HEK293 (cell line): ENCODE measurements around the gene MCM7.
A peak's percentile ranks its signal among the peaks of the same experiment; 100 is the strongest.

ENCODE experiments used
- GFI1B ChIP-seq: fragments of 450-650 bp; formaldehyde crosslinking; IDR thresholded peaks from 2 replicates; pipeline ENCODE4 v1.5.1; 2016; ENCODE audit warnings: missing biosample characterization, missing genetic modification characterization
- HOXD13 ChIP-seq: sonication (generic); formaldehyde crosslinking; IDR thresholded peaks from 2 replicates; pipeline ENCODE4 v1.8.0; 2022; ENCODE audit warnings: missing genetic modification reagents, borderline replicate concordance
- KLF16 ChIP-seq: fragments of 450-650 bp; formaldehyde crosslinking; IDR thresholded peaks from 2 replicates; pipeline ENCODE4 v1.5.1; 2017; ENCODE audit warnings: missing biosample characterization, missing genetic modification characterization
- KLF7 ChIP-seq: fragments of 450-650 bp; formaldehyde crosslinking; IDR thresholded peaks from 2 replicates; pipeline ENCODE4 v1.5.1; 2016; ENCODE audit warnings: missing biosample characterization, missing genetic modification characterization, borderline replicate concordance
- KLF8 ChIP-seq: fragments of 450-650 bp; formaldehyde crosslinking; IDR thresholded peaks from 2 replicates; pipeline ENCODE4 v1.5.1; 2016; ENCODE audit warnings: missing biosample characterization, missing genetic modification characterization
- PATZ1 ChIP-seq: fragments of 450-650 bp; formaldehyde crosslinking; IDR thresholded peaks from 2 replicates; pipeline ENCODE4 v1.5.1; 2016; ENCODE audit warnings: missing biosample characterization, missing genetic modification characterization
- PRDM4 ChIP-seq: fragments of 450-650 bp; formaldehyde crosslinking; IDR thresholded peaks from 2 replicates; pipeline ENCODE4 v1.5.1; 2017; ENCODE audit warnings: missing biosample characterization, missing genetic modification characterization
- PRDM6 ChIP-seq: fragments of 450-650 bp; formaldehyde crosslinking; IDR thresholded peaks from 2 replicates; pipeline ENCODE4 v1.5.1; 2017; ENCODE audit warnings: missing biosample characterization, missing genetic modification characterization
- REST ChIP-seq: fragments of 450-650 bp; formaldehyde crosslinking; IDR thresholded peaks from 2 replicates; pipeline ENCODE4 v1.5.1; 2016; ENCODE audit warnings: missing biosample characterization, missing genetic modification characterization
- SCRT1 ChIP-seq: fragments of 450-650 bp; formaldehyde crosslinking; IDR thresholded peaks from 2 replicates; pipeline ENCODE4 v1.5.1; 2016; ENCODE audit warnings: missing biosample characterization, missing genetic modification characterization, borderline replicate concordance
- YY1 ChIP-seq: fragments of 450-650 bp; formaldehyde crosslinking; IDR thresholded peaks from 2 replicates; pipeline ENCODE4 v1.5.1; 2018; ENCODE audit warnings: missing biosample characterization, missing genetic modification characterization
- ZBTB17 ChIP-seq: fragments of 450-650 bp; formaldehyde crosslinking; IDR thresholded peaks from 2 replicates; pipeline ENCODE4 v1.5.1; 2016; ENCODE audit warnings: missing biosample characterization, missing genetic modification characterization
- ZBTB44 ChIP-seq: fragments of 450-650 bp; IDR thresholded peaks from 2 replicates; pipeline ENCODE4 v1.5.1; 2018; ENCODE audit warnings: missing biosample characterization, mild to moderate bottlenecking, missing genetic modification characterization
- ZBTB8A ChIP-seq: fragments of 450-650 bp; formaldehyde crosslinking; IDR thresholded peaks from 2 replicates; pipeline ENCODE4 v1.5.1; 2016; ENCODE audit warnings: missing biosample characterization, missing genetic modification characterization
- ZFP3 ChIP-seq: fragments of 450-650 bp; formaldehyde crosslinking; IDR thresholded peaks from 2 replicates; pipeline ENCODE4 v1.5.1; 2016; ENCODE audit warnings: low read depth, missing biosample characterization, missing genetic modification characterization
- ZNF133 ChIP-seq: fragments of 450-650 bp; formaldehyde crosslinking; IDR thresholded peaks from 2 replicates; pipeline ENCODE4 v1.5.1; 2016; ENCODE audit warnings: missing biosample characterization, missing genetic modification characterization
- ZNF148 ChIP-seq: fragments of 450-650 bp; formaldehyde crosslinking; IDR thresholded peaks from 2 replicates; pipeline ENCODE4 v1.5.0; 2017; ENCODE audit warnings: missing biosample characterization, missing genetic modification characterization, borderline replicate concordance
- ZNF23 ChIP-seq: fragments of 450-650 bp; formaldehyde crosslinking; IDR thresholded peaks from 2 replicates; pipeline ENCODE4 v1.5.1; 2016; ENCODE audit warnings: missing biosample characterization, missing genetic modification characterization, borderline replicate concordance
- ZNF362 ChIP-seq: fragments of 450-650 bp; formaldehyde crosslinking; IDR thresholded peaks from 2 replicates; pipeline ENCODE4 v1.5.1; 2016; ENCODE audit warnings: missing biosample characterization, missing genetic modification characterization
- ZNF391 ChIP-seq: fragments of 450-650 bp; formaldehyde crosslinking; IDR thresholded peaks from 2 replicates; pipeline ENCODE4 v1.5.1; 2016; ENCODE audit warnings: low read depth, missing biosample characterization, missing genetic modification characterization, borderline replicate concordance
- ZNF433 ChIP-seq: fragments of 450-650 bp; formaldehyde crosslinking; IDR thresholded peaks from 2 replicates; pipeline ENCODE4 v1.5.1; 2016; ENCODE audit warnings: missing biosample characterization, missing genetic modification characterization, low read depth
- ZNF549 ChIP-seq: fragments of 450-650 bp; IDR thresholded peaks from 2 replicates; pipeline ENCODE4 v1.5.1; 2018; ENCODE audit warnings: missing biosample characterization, missing genetic modification characterization, mild to moderate bottlenecking, inconsistent platforms, moderate library complexity
- ZNF596 ChIP-seq: fragments of 450-650 bp; IDR thresholded peaks from 2 replicates; pipeline ENCODE4 v1.5.0; 2018; ENCODE audit warnings: missing biosample characterization, mild to moderate bottlenecking, missing genetic modification characterization, moderate library complexity
- ZNF777 ChIP-seq: fragments of 450-650 bp; formaldehyde crosslinking; IDR thresholded peaks from 2 replicates; pipeline ENCODE4 v1.5.1; 2017; ENCODE audit warnings: missing biosample characterization, missing genetic modification characterization, borderline replicate concordance

Gene MCM7

GRCh38 chr7:100148225-100148558 is 47.0 kb upstream of the MCM7 start (continued):
- TF ChIP-seq ZNF596 (no peak), KLF7 (tag by site-specific recombination) (peak; percentile 44; the same call in 1 of the 2 replicates), ZNF148 (tag by site-specific recombination) (no peak), PATZ1 (tag by site-specific recombination) (no peak), GFI1B (tag by site-specific recombination) (peak; percentile 53; the same call in 1 of the 2 replicates), ZNF549 (tag by site-specific recombination) (no peak), ZFP3 (tag by site-specific recombination) (no peak), KLF8 (tag by site-specific recombination) (no peak; the same call in 1 of the 2 replicates), ZNF391 (tag by site-specific recombination) (peak; percentile 71; the same call in 1 of the 2 replicates), PRDM6 (tag by site-specific recombination) (no peak), ZNF777 (tag by site-specific recombination) (no peak), ZNF23 (tag by site-specific recombination) (no peak), ZNF133 (tag by site-specific recombination) (no peak), REST (tag by site-specific recombination) (no peak), KLF16 (tag by site-specific recombination) (no peak), ZBTB17 (tag by site-specific recombination) (no peak), HOXD13 (CRISPR knock-in tag) (no peak), ZNF362 (tag by site-specific recombination) (no peak), ZNF433 (tag by site-specific recombination) (no peak), ZBTB8A (0 out of 2 replicates have a peak, but pooled peaks have one; percentile 35), SCRT1 (no peak), YY1 (tag by site-specific recombination) (no peak), PRDM4 (no peak), ZBTB44 (tag by site-specific recombination) (no peak)
